Liver (tissue), 9 donors: ENCODE measurements around the gene CFAP77. TPM values are rescaled to one million over a fixed set of nuclear protein-coding genes. Genes with fewer than 3 reads are reported as not detected.

Source experiments
- DNase-seq: peaks from one replicate; pipeline ENCODE4 v3.0.0-alpha.2; 2017; ENCODE audit warnings: low spot score
- H3K27ac ChIP-seq, 2 donors: one replicate each; pipeline ENCODE4 v1.7.0; 2013; ENCODE audit warnings: inconsistent platforms in 2 of 2, low read length in 2 of 2, control low read depth in 1 of 2, low read depth in 1 of 2, mild to moderate bottlenecking in 1 of 2
- H3K27me3 ChIP-seq, 4 donors: one replicate each; pipeline versions ENCODE4 v1.6.1 to v1.7.0; 2013; ENCODE audit warnings: low read length in 3 of 4, inconsistent platforms in 1 of 4, mild to moderate bottlenecking in 1 of 4, moderate library complexity in 1 of 4; ENCODE audit not compliant: control insufficient read depth in 4 of 4, insufficient read depth in 4 of 4
- H3K36me3 ChIP-seq, 4 donors: one replicate each; pipeline versions ENCODE4 v1.6.1 to v1.7.0; 2013; ENCODE audit warnings: low read length in 3 of 4, mild to moderate bottlenecking in 3 of 4, low read depth in 1 of 4, moderate library complexity in 1 of 4; ENCODE audit not compliant: control insufficient read depth in 4 of 4, insufficient read depth in 3 of 4
- H3K4me1 ChIP-seq, 4 donors: one replicate each; pipeline versions ENCODE4 v1.6.1 to v1.7.0; 2013; ENCODE audit warnings: low read length in 3 of 4, mild to moderate bottlenecking in 3 of 4, moderate library complexity in 1 of 4; ENCODE audit not compliant: control insufficient read depth in 4 of 4, insufficient read depth in 4 of 4
- H3K4me3 ChIP-seq, 3 donors: one replicate each; pipeline versions ENCODE4 v1.6.1 to v1.7.0; 2013; ENCODE audit warnings: low read length in 3 of 3, control low read depth in 1 of 3, low read depth in 1 of 3, mild to moderate bottlenecking in 1 of 3
- H3K9ac ChIP-seq, 2 donors: one replicate each; pipeline ENCODE4 v1.7.0; 2013; ENCODE audit warnings: low read length in 2 of 2, mild to moderate bottlenecking in 2 of 2, moderate library complexity in 2 of 2, control low read depth in 1 of 2, low read depth in 1 of 2
- H3K9me3 ChIP-seq, 4 donors: one replicate each; pipeline versions ENCODE4 v1.6.1 to v1.7.0; 2013; ENCODE audit warnings: low read length in 3 of 4; ENCODE audit not compliant: control insufficient read depth in 4 of 4
- EGR1 ChIP-seq, 2 donors: IDR thresholded peaks; 2 replicates each; pipeline ENCODE4 v1.6.1; 2016 to 2018; ENCODE audit warnings: antibody characterized with exemption in 2 of 2, low read depth in 2 of 2
- FOXA1 ChIP-seq: IDR thresholded peaks from 2 replicates; pipeline ENCODE4 v1.6.1; 2016; ENCODE audit warnings: antibody characterized with exemption
- GABPA ChIP-seq, 2 donors: IDR thresholded peaks in 1 of 2; conservative IDR thresholded peaks in 1 of 2; 2 replicates each; pipeline ENCODE4 v1.6.1; 2016; ENCODE audit warnings: antibody characterized with exemption in 2 of 2, mild to moderate bottlenecking in 1 of 2, moderate library complexity in 1 of 2
- HNF4A ChIP-seq, 2 donors: conservative IDR thresholded peaks; 2 replicates each; pipeline ENCODE4 v1.6.1; 2016; ENCODE audit warnings: antibody characterized with exemption in 2 of 2, mild to moderate bottlenecking in 2 of 2
- HNF4G ChIP-seq: IDR thresholded peaks from 2 replicates; pipeline ENCODE4 v1.6.1; 2016; ENCODE audit warnings: antibody characterized with exemption
- JUND ChIP-seq, 2 donors: IDR thresholded peaks; 2 replicates each; pipeline ENCODE4 v1.6.1; 2016; ENCODE audit warnings: antibody characterized with exemption in 2 of 2
- NR2F2 ChIP-seq: IDR thresholded peaks from 2 replicates; pipeline ENCODE4 v1.6.1; 2016; ENCODE audit warnings: antibody characterized with exemption
- RAD21 ChIP-seq, 2 donors: IDR thresholded peaks; 2 replicates each; pipeline ENCODE4 v1.6.1; 2016; ENCODE audit warnings: antibody characterized with exemption in 2 of 2, mild to moderate bottlenecking in 2 of 2
- RXRA ChIP-seq, 2 donors: IDR thresholded peaks; 2 replicates each; pipeline ENCODE4 v1.6.1; 2017 to 2018; ENCODE audit warnings: antibody characterized with exemption in 2 of 2, mild to moderate bottlenecking in 1 of 2
- SP1 ChIP-seq: IDR thresholded peaks from 2 replicates; pipeline ENCODE4 v1.6.1; 2018; ENCODE audit warnings: antibody characterized with exemption, mild to moderate bottlenecking
- TAF1 ChIP-seq: conservative IDR thresholded peaks from 2 replicates; pipeline ENCODE4 v1.6.1; 2016; ENCODE audit warnings: antibody characterized with exemption, mild to moderate bottlenecking
- YY1 ChIP-seq: IDR thresholded peaks from 2 replicates; pipeline ENCODE4 v1.6.1; 2016; ENCODE audit warnings: antibody characterized with exemption, mild to moderate bottlenecking
- WGBS: extraction: QIAGEN DNeasy Blood & Tissue Kit; methylation state at CpG from one replicate; pipeline ENCODE4 v1.1.7; 2013; 5-methylcytosine and 5-hydroxymethylcytosine counted together
- polyA plus RNA-seq, 2 donors: library from polyadenylated mRNA; stranded (reverse) in 1 of 2; unstranded in 1 of 2; fragments of 200-250 nt in 1 of 2; fragments of >200 nt in 1 of 2; fragmentation: Nextera tagmentation in 1 of 2; extraction: Ambion mirVana in 1 of 2; gene quantifications; one replicate each; pipeline versions ENCODE4 v1.2.1 to v1.2.3, GENCODE V29; 2013 to 2015
- total RNA-seq, 2 donors: library from RNA; depleted of rRNA; stranded (reverse); fragments of >200 nt; gene quantifications; one replicate each; pipeline ENCODE4 v1.2.3, GENCODE V29; 2014
- TF ChIP-seq, protein P1 (sequence below): IDR thresholded peaks from 2 replicates; pipeline ENCODE4 v1.6.1; 2016; ENCODE audit warnings: antibody characterized with exemption
- TF ChIP-seq, protein P2 (sequence below): IDR thresholded peaks from 2 replicates; pipeline ENCODE4 v1.6.1; 2016; ENCODE audit warnings: antibody characterized with exemption
- TF ChIP-seq, protein P3 (sequence below): IDR thresholded peaks from 2 replicates; pipeline ENCODE4 v1.6.1; 2016; ENCODE audit warnings: antibody characterized with exemption
- TF ChIP-seq, protein P4 (sequence below): fragments of 150-350 bp; IDR thresholded peaks from 2 replicates; pipeline ENCODE4 v1.5.1; 2017; ENCODE audit warnings: improper control_type of control experiment, low read depth, low read length; ENCODE audit not compliant: missing input control
- TF ChIP-seq, protein P5 (sequence below): IDR thresholded peaks from 2 replicates; pipeline ENCODE4 v1.6.1; 2016; ENCODE audit warnings: antibody characterized with exemption, mild to moderate bottlenecking
- donor health status: healthy.
- donor health status: healthy.
- donor health status: healthy.
- donor health status: healthy.
- donor health status: healthy.

Gene CFAP77
- total and polyA plus RNA-seq, 4 donors: not detected

DNA sequence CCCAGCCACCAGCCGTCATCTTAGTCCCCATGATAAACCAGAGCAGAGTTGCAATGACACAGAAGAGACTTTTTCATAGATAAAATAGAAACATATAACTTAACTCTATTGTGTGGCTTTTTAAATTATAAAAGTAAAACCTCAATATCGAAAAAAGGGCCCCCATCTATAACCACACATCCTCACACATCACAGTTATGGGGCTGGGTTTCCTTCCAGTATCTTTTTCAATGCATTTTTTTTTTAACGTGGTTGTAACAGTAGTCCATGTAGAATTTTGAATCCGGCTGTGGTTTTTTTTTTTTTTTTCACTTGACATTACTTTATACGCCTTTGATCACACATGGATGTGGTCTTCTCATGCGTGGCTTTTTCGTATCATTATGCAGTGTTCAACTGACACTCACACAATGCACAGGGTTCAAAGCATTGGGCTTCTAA, 77.4 kb downstream of the CFAP77 start:
- no peak for DNase-seq
- Histone ChIP-seq H3K9me3 (no peaks in the 10 kb centered on the region), H3K36me3 (no peaks in the 10 kb centered on the region), H3K27me3 (peaks cover 0 to 2% (median 0%) of the 10 kb centered on the region in 4 donors), H3K9ac (no peak overlapping the region), H3K4me1 (no peaks in the 10 kb centered on the region), H3K4me3 (no peak overlapping the region), H3K27ac (no peak overlapping the region)
- no peak for TF ChIP-seq EGR1 (IDR thresholded peaks at IDR 0.05; ENCODE audit: low read depth in 2 of 2)
- TF ChIP-seq FOXA1: no peak
- TF ChIP-seq, protein P1, sequence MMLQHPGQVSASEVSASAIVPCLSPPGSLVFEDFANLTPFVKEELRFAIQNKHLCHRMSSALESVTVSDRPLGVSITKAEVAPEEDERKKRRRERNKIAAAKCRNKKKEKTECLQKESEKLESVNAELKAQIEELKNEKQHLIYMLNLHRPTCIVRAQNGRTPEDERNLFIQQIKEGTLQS: no peak
- TF ChIP-seq, protein P2, sequence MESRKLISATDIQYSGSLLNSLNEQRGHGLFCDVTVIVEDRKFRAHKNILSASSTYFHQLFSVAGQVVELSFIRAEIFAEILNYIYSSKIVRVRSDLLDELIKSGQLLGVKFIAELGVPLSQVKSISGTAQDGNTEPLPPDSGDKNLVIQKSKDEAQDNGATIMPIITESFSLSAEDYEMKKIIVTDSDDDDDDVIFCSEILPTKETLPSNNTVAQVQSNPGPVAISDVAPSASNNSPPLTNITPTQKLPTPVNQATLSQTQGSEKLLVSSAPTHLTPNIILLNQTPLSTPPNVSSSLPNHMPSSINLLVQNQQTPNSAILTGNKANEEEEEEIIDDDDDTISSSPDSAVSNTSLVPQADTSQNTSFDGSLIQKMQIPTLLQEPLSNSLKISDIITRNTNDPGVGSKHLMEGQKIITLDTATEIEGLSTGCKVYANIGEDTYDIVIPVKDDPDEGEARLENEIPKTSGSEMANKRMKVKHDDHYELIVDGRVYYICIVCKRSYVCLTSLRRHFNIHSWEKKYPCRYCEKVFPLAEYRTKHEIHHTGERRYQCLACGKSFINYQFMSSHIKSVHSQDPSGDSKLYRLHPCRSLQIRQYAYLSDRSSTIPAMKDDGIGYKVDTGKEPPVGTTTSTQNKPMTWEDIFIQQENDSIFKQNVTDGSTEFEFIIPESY: no peak
- no peak for TF ChIP-seq HNF4A (conservative IDR thresholded peaks at IDR 0.05)
- TF ChIP-seq, protein P3, sequence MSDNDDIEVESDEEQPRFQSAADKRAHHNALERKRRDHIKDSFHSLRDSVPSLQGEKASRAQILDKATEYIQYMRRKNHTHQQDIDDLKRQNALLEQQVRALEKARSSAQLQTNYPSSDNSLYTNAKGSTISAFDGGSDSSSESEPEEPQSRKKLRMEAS: no peak
- no peak for TF ChIP-seq YY1
- TF ChIP-seq, protein P4, sequence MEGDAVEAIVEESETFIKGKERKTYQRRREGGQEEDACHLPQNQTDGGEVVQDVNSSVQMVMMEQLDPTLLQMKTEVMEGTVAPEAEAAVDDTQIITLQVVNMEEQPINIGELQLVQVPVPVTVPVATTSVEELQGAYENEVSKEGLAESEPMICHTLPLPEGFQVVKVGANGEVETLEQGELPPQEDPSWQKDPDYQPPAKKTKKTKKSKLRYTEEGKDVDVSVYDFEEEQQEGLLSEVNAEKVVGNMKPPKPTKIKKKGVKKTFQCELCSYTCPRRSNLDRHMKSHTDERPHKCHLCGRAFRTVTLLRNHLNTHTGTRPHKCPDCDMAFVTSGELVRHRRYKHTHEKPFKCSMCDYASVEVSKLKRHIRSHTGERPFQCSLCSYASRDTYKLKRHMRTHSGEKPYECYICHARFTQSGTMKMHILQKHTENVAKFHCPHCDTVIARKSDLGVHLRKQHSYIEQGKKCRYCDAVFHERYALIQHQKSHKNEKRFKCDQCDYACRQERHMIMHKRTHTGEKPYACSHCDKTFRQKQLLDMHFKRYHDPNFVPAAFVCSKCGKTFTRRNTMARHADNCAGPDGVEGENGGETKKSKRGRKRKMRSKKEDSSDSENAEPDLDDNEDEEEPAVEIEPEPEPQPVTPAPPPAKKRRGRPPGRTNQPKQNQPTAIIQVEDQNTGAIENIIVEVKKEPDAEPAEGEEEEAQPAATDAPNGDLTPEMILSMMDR: no peak
- TF ChIP-seq TAF1: no peak
- no peak for TF ChIP-seq NR2F2
- no peak for TF ChIP-seq RXRA (IDR thresholded peaks at IDR 0.05)
- TF ChIP-seq, protein P5, sequence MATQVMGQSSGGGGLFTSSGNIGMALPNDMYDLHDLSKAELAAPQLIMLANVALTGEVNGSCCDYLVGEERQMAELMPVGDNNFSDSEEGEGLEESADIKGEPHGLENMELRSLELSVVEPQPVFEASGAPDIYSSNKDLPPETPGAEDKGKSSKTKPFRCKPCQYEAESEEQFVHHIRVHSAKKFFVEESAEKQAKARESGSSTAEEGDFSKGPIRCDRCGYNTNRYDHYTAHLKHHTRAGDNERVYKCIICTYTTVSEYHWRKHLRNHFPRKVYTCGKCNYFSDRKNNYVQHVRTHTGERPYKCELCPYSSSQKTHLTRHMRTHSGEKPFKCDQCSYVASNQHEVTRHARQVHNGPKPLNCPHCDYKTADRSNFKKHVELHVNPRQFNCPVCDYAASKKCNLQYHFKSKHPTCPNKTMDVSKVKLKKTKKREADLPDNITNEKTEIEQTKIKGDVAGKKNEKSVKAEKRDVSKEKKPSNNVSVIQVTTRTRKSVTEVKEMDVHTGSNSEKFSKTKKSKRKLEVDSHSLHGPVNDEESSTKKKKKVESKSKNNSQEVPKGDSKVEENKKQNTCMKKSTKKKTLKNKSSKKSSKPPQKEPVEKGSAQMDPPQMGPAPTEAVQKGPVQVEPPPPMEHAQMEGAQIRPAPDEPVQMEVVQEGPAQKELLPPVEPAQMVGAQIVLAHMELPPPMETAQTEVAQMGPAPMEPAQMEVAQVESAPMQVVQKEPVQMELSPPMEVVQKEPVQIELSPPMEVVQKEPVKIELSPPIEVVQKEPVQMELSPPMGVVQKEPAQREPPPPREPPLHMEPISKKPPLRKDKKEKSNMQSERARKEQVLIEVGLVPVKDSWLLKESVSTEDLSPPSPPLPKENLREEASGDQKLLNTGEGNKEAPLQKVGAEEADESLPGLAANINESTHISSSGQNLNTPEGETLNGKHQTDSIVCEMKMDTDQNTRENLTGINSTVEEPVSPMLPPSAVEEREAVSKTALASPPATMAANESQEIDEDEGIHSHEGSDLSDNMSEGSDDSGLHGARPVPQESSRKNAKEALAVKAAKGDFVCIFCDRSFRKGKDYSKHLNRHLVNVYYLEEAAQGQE: no peak
- no peak for TF ChIP-seq RAD21 (IDR thresholded peaks at IDR 0.05)
- TF ChIP-seq SP1: no peak
- no peak for TF ChIP-seq JUND (IDR thresholded peaks at IDR 0.05)
- 69% methylated on average over 7 of the region's 7 CpGs for WGBS

DNA sequence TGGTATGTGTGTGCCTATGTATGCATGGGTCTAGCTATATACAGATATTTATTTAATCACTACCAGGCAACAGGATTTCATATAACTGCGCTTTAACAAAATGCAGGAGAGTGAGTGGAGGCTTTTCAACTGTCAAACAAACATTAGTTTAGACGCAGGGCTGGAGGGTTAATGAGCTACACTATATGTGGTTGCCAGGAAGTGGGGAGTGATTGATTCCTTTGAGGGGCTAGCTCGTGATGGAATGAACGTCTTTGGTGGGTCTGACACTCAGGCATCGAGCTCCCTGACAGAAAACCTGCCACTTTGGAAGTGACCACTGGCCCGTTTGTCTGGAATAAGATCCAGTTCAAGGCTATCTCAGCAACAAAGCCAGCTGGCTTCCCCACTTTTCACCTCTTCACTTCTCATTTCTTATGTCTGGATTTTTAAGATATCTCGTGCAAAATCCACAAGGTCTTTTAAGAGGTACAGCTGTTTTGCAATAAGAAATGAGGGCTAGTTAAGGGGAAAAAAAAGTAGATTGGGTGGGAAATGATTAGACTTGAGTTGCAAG, 78.0 kb downstream of the CFAP77 start:
- Histone ChIP-seq H3K4me3 (no peak overlapping the region), H3K4me1 (no peaks in the 10 kb centered on the region), H3K36me3 (no peaks in the 10 kb centered on the region), H3K9me3 (no peaks in the 10 kb centered on the region), H3K9ac (no peak overlapping the region), H3K27ac (no peak overlapping the region), H3K27me3 (peaks cover 0 to 2% (median 0%) of the 10 kb centered on the region in 4 donors)
- 42% methylated on average over 7 of the region's 7 CpGs for WGBS
- no peak for DNase-seq
- TF ChIP-seq SP1 (no peak), GABPA (IDR thresholded peaks at IDR 0.05 in 1 of 2, conservative IDR thresholded peaks at IDR 0.05 in 1 of 2) (no peak), HNF4G (no peak), JUND (IDR thresholded peaks at IDR 0.05) (no peak), RXRA (IDR thresholded peaks at IDR 0.05) (no peak), HNF4A (conservative IDR thresholded peaks at IDR 0.05) (no peak), EGR1 (IDR thresholded peaks at IDR 0.05; ENCODE audit: low read depth in 2 of 2) (no peak), YY1 (no peak), RAD21 (IDR thresholded peaks at IDR 0.05) (no peak)
- TF ChIP-seq, protein P1: no peak
- TF ChIP-seq, protein P3: no peak
- TF ChIP-seq, protein P5: no peak
